ENCODE results near the gene DGKB.

DGKB gene

GRCh38 chr7:14381936-14382335 is 520.6 kb downstream of the DGKB start:
- no peak for DNase-seq (ENCODE audit: low spot score)

GRCh38 chr7:14381306-14381705 is 521.2 kb downstream of the DGKB start:
- DNase-seq (ENCODE audit: low spot score): no peak

- DNase-seq (ENCODE audit: low spot score): no peak
Observed at GRCh38 chr7:14380881-14381280, 521.7 kb downstream of the DGKB start.

- DNase-seq (ENCODE audit: low spot score): no peak
Observed at GRCh38 chr7:14377646-14378266, 524.8 kb downstream of the DGKB start.

- no peak for DNase-seq (ENCODE audit: low spot score)
Observed at GRCh38 chr7:14376711-14377110, 525.8 kb downstream of the DGKB start.

- DNase-seq (ENCODE audit: low spot score): no peak
Observed at GRCh38 chr7:14375998-14376397, 526.6 kb downstream of the DGKB start.

GRCh38 chr7:14374336-14374735 is 528.2 kb downstream of the DGKB start:
- no peak for DNase-seq (ENCODE audit: low spot score)

GRCh38 chr7:14368285-14368684 is 534.3 kb downstream of the DGKB start:
- no peak for DNase-seq (ENCODE audit: low spot score)

GRCh38 chr7:14351167-14351566 is 551.4 kb downstream of the DGKB start:
- DNase-seq (ENCODE audit: low spot score): no peak

- no peak for DNase-seq (ENCODE audit: low spot score)
Observed at GRCh38 chr7:14341200-14341775, 561.3 kb downstream of the DGKB start.

GRCh38 chr7:14340393-14341074 is 562.0 kb downstream of the DGKB start:
- no peak for DNase-seq (ENCODE audit: low spot score)

- DNase-seq (ENCODE audit: low spot score): no peak
Observed at GRCh38 chr7:14339861-14340260, 562.7 kb downstream of the DGKB start.

- DNase-seq (ENCODE audit: low spot score): no peak
Observed at GRCh38 chr7:14336256-14336655, 566.3 kb downstream of the DGKB start.

- DNase-seq (ENCODE audit: low spot score): no peak
Observed at GRCh38 chr7:14332155-14332554, 570.4 kb downstream of the DGKB start.

GRCh38 chr7:14324767-14325166 is 577.8 kb downstream of the DGKB start:
- DNase-seq (ENCODE audit: low spot score): no peak

- no peak for DNase-seq (ENCODE audit: low spot score)
Observed at GRCh38 chr7:14322724-14323123, 579.8 kb downstream of the DGKB start.

GRCh38 chr7:14321947-14322346 is 580.6 kb downstream of the DGKB start:
- no peak for DNase-seq (ENCODE audit: low spot score)

- no peak for DNase-seq (ENCODE audit: low spot score)
Observed at GRCh38 chr7:14309432-14309831, 593.1 kb downstream of the DGKB start.

GRCh38 chr7:14305233-14305866 is 597.2 kb downstream of the DGKB start:
- no peak for DNase-seq (ENCODE audit: low spot score)

GRCh38 chr7:14303536-14303935 is 599.0 kb downstream of the DGKB start:
- DNase-seq (ENCODE audit: low spot score): no peak

- no peak for DNase-seq (ENCODE audit: low spot score)
Observed at GRCh38 chr7:14294637-14295036, 607.9 kb downstream of the DGKB start.

- DNase-seq (ENCODE audit: low spot score): no peak
Observed at GRCh38 chr7:14293434-14293833, 609.1 kb downstream of the DGKB start.

- no peak for DNase-seq (ENCODE audit: low spot score)
Observed at GRCh38 chr7:14292737-14293136, 609.8 kb downstream of the DGKB start.

Measured in CD4-positive, alpha-beta T cell treated with Interleukin-6 at 100 ng/mL for 8 hours (primary cell).